GM13976 (cell line): ENCODE measurements around the gene CTNNA2.

ENCODE experiments used
- DNase-seq: peaks from one replicate; pipeline ENCODE4 v3.0.0; 2012; ENCODE audit warnings: low spot score
- CTCF ChIP-seq: IDR thresholded peaks from 2 replicates; pipeline ENCODE4 v1.5.1; 2012; ENCODE audit warnings: borderline replicate concordance, mild to moderate bottlenecking; ENCODE audit not compliant: insufficient read depth; ENCODE audit errors: extremely low read depth, missing control alignments, control extremely low read depth
- in situ Hi-C: fragments of 300-500 bp; cut with MboI; formaldehyde crosslinking; loops from one replicate; pipeline ENCODE4 v1.12.0; 2022; ENCODE audit warnings: low sequenced_read_pairs, mixed read lengths, inconsistent platforms; ENCODE audit not compliant: unreplicated experiment

CTNNA2 gene

GRCh38 chr2:79832511-79833234, 319.8 kb downstream of the CTNNA2 start:
- no peak for DNase-seq
- in situ Hi-C loops = no loop called here
- no peak for TF ChIP-seq CTCF

- DNase-seq = no peak
- in situ Hi-C loops = no loop called here
- no peak for TF ChIP-seq CTCF
These were observed 320.5 kb downstream of the CTNNA2 start for GRCh38 chr2:79833235-79833878.

GRCh38 chr2:79835911-79836310, 323.1 kb downstream of the CTNNA2 start:
- no peak for TF ChIP-seq CTCF
- in situ Hi-C loops = no loop called here
- DNase-seq = no peak

GRCh38 chr2:79844011-79844410, 331.2 kb downstream of the CTNNA2 start:
- TF ChIP-seq CTCF = no peak
- no peak for DNase-seq
- in situ Hi-C loops = no loop called here

GRCh38 chr2:79846878-79847277, 334.0 kb downstream of the CTNNA2 start:
- in situ Hi-C loops = no loop called here
- no peak for TF ChIP-seq CTCF
- no peak for DNase-seq

GRCh38 chr2:79849241-79849640, 336.4 kb downstream of the CTNNA2 start:
- in situ Hi-C loops = no loop called here
- no peak for DNase-seq
- TF ChIP-seq CTCF = no peak

- no peak for DNase-seq
- no peak for TF ChIP-seq CTCF
- in situ Hi-C loops = no loop called here
These were observed 337.1 kb downstream of the CTNNA2 start for GRCh38 chr2:79849949-79850348.
